Esophagus squamous epithelium (tissue), 5 donors: ENCODE data around the gene CSF2RB. TPM values are rescaled to one million over a fixed set of nuclear protein-coding genes. Genes with fewer than 3 reads are reported as not detected.

Experiments
- DNase-seq: peaks from one replicate; lab custom pipeline; 2025; lab: John Stamatoyannopoulos, UW
- H3K27ac ChIP-seq, 4 donors: fragments of 200-600 bp; sonication (generic); one replicate each; pipeline ENCODE4 v1.5.1; 2016 to 2019; ENCODE audit warnings: mild to moderate bottlenecking in 1 of 4
- H3K27me3 ChIP-seq, 4 donors: fragments of 200-600 bp; sonication (generic); 1 replicate in 3 of 4; 2 replicates in 1 of 4; pipeline versions ENCODE4 v1.5.1 to v1.6.0; 2017 to 2021; ENCODE audit warnings: antibody characterized with exemption in 1 of 4
- H3K36me3 ChIP-seq, 3 donors: fragments of 200-600 bp; sonication (generic); one replicate each; pipeline ENCODE4 v1.5.1; 2016 to 2019
- H3K4me1 ChIP-seq, 3 donors: fragments of 200-600 bp; sonication (generic); one replicate each; pipeline ENCODE4 v1.5.1; 2017 to 2019
- H3K4me3 ChIP-seq, 4 donors: fragments of 200-600 bp; sonication (generic); 1 replicate in 3 of 4; 2 replicates in 1 of 4; pipeline ENCODE4 v1.5.1; 2016 to 2019; ENCODE audit warnings: mild to moderate bottlenecking in 2 of 4, moderate library complexity in 1 of 4
- H3K9me3 ChIP-seq, 3 donors: fragments of 200-600 bp; sonication (generic); one replicate each; pipeline ENCODE4 v1.5.1; 2016 to 2019
- POLR2A ChIP-seq, 4 donors: fragments of 450-650 bp; IDR thresholded peaks; one replicate each; pipeline ENCODE4 v1.6.1; 2017; ENCODE audit warnings: antibody characterized with exemption in 4 of 4, mild to moderate bottlenecking in 4 of 4, moderate library complexity in 3 of 4
- WGBS, 2 donors: methylation state at CpG; one replicate each; pipeline ENCODE4 v1.1.5; 2018; 5-methylcytosine and 5-hydroxymethylcytosine counted together
- intact Hi-C: fragments of 100-400 bp; cut with DNase I; formaldehyde crosslinking; loops from one replicate; pipeline ENCODE4 v1.15.0; 2022
- total RNA-seq, 4 donors: library from RNA; depleted of rRNA; stranded (reverse); fragments of >200 nt; gene quantifications; one replicate each; pipeline ENCODE4 v1.1.0, GENCODE V29; 2016
- TF ChIP-seq, protein P1 (sequence below), 6 experiments: fragments of 450-650 bp in 4 of 6; fragments of 200-600 bp in 2 of 6; sonication (generic) in 2 of 6; IDR thresholded peaks; one replicate each; pipeline ENCODE4 v1.5.1; 2016 to 2019; ENCODE audit warnings: antibody characterized with exemption in 6 of 6, mild to moderate bottlenecking in 4 of 6, moderate library complexity in 4 of 6
- donor health status: DM: yes; HTN: yes; CAD: no.

The CSF2RB gene
- 1 to 10 TPM; 1.5 to 6.1 (median 2.9) TPM for total RNA-seq

DNA sequence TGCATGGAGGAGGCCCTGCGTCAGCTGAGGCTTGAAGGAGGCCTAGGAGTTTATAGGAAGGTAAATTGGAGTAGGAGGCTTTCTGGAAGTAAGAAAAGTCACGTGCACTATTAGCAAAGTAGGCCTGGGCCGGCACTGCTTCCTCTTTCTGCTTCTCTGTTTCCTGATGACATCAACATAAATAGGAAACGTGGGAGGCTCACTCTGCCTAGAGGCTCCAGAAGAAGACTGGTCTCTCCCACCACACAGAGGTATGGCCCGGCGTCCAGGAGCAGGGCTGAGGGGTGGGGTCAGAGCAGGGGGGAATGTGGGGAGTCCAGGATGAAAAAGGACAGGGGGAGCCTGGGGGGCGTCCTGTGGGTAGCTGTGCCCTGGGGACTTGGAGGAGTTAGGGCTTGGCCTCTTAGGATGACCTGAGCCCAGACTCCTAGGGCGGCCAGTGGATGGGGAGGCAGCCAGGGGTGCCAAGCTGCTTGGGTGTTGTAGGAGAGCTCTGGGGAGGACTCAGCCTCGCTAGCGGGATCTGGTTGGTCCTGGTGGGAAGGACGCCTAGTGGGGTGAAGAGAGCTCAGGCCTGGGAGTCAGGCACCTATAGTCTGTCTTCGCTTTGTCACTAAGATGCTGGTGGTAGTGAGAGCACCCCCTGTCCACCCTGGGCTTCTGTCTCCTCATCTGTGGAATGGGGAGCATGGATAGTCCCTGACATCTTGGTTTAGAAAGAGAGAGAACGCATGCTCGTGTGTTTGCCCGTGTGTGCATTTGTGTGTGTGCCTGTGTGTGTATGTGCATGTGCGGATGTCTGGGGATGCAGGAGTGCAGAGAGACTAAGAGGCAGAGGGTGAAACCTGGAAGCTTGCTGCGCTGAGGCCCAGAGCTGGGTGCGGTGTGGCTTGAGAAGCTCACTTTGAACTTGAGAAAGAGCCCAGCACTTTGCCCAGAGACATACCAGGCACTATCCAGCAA lies at the start of gene CSF2RB:
TSS of gene CSF2RB (plus strand) at position 202 of the 963 bp plus-strand sequence. CDS start 8,580 bp downstream, outside the sequence.
- H3K27me3 ChIP-seq = peaks cover 0 to 18% (median 0%) of the 10 kb centered on the region in 4 donors
- peaks cover 0 to 4% (median 0%) of the 10 kb centered on the region in 3 donors for H3K4me1 ChIP-seq
- no peaks in the 10 kb centered on the region for H3K36me3 ChIP-seq
- TF ChIP-seq, protein P1, sequence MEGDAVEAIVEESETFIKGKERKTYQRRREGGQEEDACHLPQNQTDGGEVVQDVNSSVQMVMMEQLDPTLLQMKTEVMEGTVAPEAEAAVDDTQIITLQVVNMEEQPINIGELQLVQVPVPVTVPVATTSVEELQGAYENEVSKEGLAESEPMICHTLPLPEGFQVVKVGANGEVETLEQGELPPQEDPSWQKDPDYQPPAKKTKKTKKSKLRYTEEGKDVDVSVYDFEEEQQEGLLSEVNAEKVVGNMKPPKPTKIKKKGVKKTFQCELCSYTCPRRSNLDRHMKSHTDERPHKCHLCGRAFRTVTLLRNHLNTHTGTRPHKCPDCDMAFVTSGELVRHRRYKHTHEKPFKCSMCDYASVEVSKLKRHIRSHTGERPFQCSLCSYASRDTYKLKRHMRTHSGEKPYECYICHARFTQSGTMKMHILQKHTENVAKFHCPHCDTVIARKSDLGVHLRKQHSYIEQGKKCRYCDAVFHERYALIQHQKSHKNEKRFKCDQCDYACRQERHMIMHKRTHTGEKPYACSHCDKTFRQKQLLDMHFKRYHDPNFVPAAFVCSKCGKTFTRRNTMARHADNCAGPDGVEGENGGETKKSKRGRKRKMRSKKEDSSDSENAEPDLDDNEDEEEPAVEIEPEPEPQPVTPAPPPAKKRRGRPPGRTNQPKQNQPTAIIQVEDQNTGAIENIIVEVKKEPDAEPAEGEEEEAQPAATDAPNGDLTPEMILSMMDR (IDR thresholded peaks at IDR 0.05) = no peak
- TF ChIP-seq POLR2A (IDR thresholded peaks at IDR 0.05) = peak in 1 of 4 donors; percentile 40
- H3K9me3 ChIP-seq = no peaks in the 10 kb centered on the region
- peak within 1 kb of the TSS; percentile 55 to 86 (median 64) for H3K27ac ChIP-seq
- 44 to 71% methylated on average over 9 to 12 of the region's 18 CpGs for WGBS, 2 donors
- H3K4me3 ChIP-seq = peak within 1 kb of the TSS; percentile 14 to 58 (median 36)
- intact Hi-C loops = no loop called here
- no peak for DNase-seq

DNA sequence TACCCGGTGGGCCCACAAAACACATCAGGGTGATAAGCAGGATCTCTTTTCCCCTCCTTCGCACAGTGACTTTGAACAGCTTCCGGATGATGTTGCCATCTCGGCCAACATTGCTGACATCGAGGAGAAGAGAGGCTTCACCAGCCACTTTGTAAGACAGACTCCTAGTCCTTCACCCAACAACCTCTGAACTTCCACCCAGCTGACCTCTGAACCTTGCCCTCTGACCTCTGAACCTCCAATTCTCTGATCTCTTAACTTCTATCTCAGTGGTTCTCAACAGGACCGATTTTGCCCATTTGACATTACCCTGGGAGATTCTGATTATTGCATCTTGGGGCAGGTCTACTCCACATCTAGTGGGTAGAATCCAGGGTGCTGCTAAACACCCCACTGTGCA lies 49.4 kb upstream of the CSF2RB start:
- peaks cover 0 to 15% (median 0%) of the 10 kb centered on the region in 4 donors for H3K27me3 ChIP-seq
- intact Hi-C loops = loop anchor here (5.0 to 10.0 kb wide), 2 partner anchors 113 to 319 kb away; no protein-coding TSS in a partner anchor
- H3K4me1 ChIP-seq = peaks cover 12 to 47% (median 23%) of the 10 kb centered on the region in 3 donors
- H3K27ac ChIP-seq = no peak overlapping the region
- no peak for TF ChIP-seq POLR2A (IDR thresholded peaks at IDR 0.05)
- TF ChIP-seq, protein P1 (IDR thresholded peaks at IDR 0.05) = no peak
- no peaks in the 10 kb centered on the region for H3K9me3 ChIP-seq
- H3K4me3 ChIP-seq = no peak overlapping the region
- no peak for DNase-seq
- H3K36me3 ChIP-seq = no peaks in the 10 kb centered on the region
- 77 to 94% methylated on average over 6 of the region's 6 CpGs for WGBS, 2 donors

DNA sequence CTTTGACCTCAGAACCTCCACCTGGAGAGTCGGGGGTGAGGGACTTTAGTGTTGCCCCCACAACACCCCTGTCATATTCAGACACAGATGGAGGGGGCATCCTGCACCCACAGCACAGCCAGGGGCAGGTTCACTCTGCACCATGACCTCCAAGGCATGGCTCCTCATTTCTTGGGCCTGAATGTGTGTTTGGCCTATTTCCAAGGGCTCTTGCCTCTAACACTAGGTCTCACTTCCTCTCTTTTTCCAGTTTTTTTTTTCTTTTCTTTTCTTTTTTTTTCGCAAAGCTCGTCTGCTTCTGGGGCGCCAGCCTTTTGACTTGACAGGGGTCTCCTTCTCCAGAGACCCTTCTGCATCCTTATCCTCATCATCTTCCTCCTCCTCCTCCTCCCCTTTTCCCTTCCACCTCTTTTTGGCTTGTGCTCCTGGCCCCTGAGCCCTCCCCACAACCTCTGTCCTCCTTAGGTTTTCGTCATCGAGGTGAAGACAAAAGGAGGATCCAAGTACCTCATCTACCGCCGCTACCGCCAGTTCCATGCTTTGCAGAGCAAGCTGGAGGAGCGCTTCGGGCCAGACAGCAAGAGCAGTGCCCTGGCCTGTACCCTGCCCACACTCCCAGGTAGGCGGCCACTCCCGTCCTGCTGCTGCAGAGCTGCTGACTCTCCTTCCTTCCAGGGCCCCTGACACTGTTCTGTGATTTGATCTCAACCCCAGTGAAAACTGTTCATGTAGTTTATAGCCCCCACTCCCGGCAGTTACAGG lies 48.8 kb upstream of the CSF2RB start:
- Histone ChIP-seq H3K4me1 (peaks cover 12 to 48% (median 18%) of the 10 kb centered on the region in 3 donors), H3K4me3 (no peak overlapping the region), H3K27ac (no peak overlapping the region), H3K9me3 (no peaks in the 10 kb centered on the region), H3K27me3 (peaks cover 0 to 20% (median 0%) of the 10 kb centered on the region in 4 donors), H3K36me3 (no peaks in the 10 kb centered on the region)
- 50 to 71% methylated on average over 12 to 13 of the region's 14 CpGs for WGBS, 2 donors
- intact Hi-C loops = loop anchor here (5.0 to 10.0 kb wide), 2 partner anchors 113 to 320 kb away; no protein-coding TSS in a partner anchor
- no peak for DNase-seq
- no peak for TF ChIP-seq POLR2A (IDR thresholded peaks at IDR 0.05)
- TF ChIP-seq, protein P1 (IDR thresholded peaks at IDR 0.05) = no peak

DNA sequence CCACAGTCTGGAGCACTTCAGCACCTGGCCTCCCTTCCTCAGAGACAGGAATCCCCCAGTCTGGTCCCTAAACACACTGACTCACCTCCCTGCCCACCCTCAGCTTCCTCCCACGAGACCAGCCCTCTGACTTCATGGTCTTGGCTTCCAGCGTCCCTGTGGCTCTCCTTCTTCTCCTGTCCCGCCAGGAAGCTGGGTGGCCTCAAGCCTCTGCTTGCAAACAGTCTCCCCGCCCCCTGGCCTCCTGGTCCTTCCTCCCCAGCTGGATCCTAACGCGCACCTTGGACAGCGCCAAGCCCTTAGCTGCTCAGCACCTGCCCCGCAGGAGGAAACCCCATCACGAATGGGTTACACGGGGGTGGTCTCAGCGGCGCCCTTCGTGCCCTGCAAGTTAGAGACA lies 48.1 kb upstream of the CSF2RB start:
- Histone ChIP-seq H3K9me3 (no peaks in the 10 kb centered on the region), H3K36me3 (no peaks in the 10 kb centered on the region), H3K27me3 (peaks cover 0 to 25% (median 0%) of the 10 kb centered on the region in 4 donors), H3K4me3 (no peak overlapping the region), H3K27ac (no peak overlapping the region), H3K4me1 (peaks cover 13 to 48% (median 18%) of the 10 kb centered on the region in 3 donors)
- TF ChIP-seq, protein P1 (IDR thresholded peaks at IDR 0.05) = no peak
- TF ChIP-seq POLR2A (IDR thresholded peaks at IDR 0.05) = no peak
- intact Hi-C loops = loop anchor here (10.0 kb wide), 1 partner anchor 321 kb away; no protein-coding TSS in a partner anchor
- 13 to 37% methylated on average over 7 to 13 of the region's 13 CpGs for WGBS, 2 donors
- no peak for DNase-seq
